ENCODE results near the gene AKR1B15. TPM values are rescaled to one million over a fixed set of nuclear protein-coding genes. Genes with fewer than 3 reads are reported as not detected.

Gene AKR1B15
- total RNA-seq, 1 donor from 2014 or later: not detected

GRCh38 chr7:134587750-134588149 is 38.8 kb downstream of the AKR1B15 start:
- Mint-ChIP-seq H3K4me3 (no peak overlapping the region), H3K36me3 (ENCODE audit: low read depth) (no peaks in the 10 kb centered on the region), H3K4me1 (no peaks in the 10 kb centered on the region), H3K9me3 (peaks cover 21% of the 10 kb centered on the region), H3K27ac (ENCODE audit: unreplicated experiment) (no peak overlapping the region), H3K27me3 (ENCODE audit: low read depth) (peaks cover 9% of the 10 kb centered on the region)
- no peak for TF ChIP-seq CTCF (conservative IDR thresholded peaks at IDR 0.05)
- no peak for DNase-seq (ENCODE audit: low read depth, low spot score)

GRCh38 chr7:134589491-134589941 is 40.6 kb downstream of the AKR1B15 start:
- H3K4me1 Mint-ChIP-seq: peaks cover 8% of the 10 kb centered on the region
- TF ChIP-seq CTCF (conservative IDR thresholded peaks at IDR 0.05): no peak
- no peaks in the 10 kb centered on the region for H3K27me3 Mint-ChIP-seq (ENCODE audit: low read depth)
- no peak for DNase-seq (ENCODE audit: low read depth, low spot score)
- H3K4me3 Mint-ChIP-seq: no peak overlapping the region
- no peaks in the 10 kb centered on the region for H3K36me3 Mint-ChIP-seq (ENCODE audit: low read depth)
- peaks cover 23% of the 10 kb centered on the region for H3K9me3 Mint-ChIP-seq
- peak overlapping the region; percentile 27 for H3K27ac Mint-ChIP-seq (ENCODE audit: unreplicated experiment)

- Mint-ChIP-seq H3K27me3 (ENCODE audit: low read depth) (no peaks in the 10 kb centered on the region), H3K4me1 (peaks cover 8% of the 10 kb centered on the region), H3K27ac (ENCODE audit: unreplicated experiment) (peak overlapping the region; percentile 36), H3K36me3 (ENCODE audit: low read depth) (peaks cover 4% of the 10 kb centered on the region), H3K9me3 (peaks cover 26% of the 10 kb centered on the region), H3K4me3 (no peak overlapping the region)
- no peak for TF ChIP-seq CTCF (conservative IDR thresholded peaks at IDR 0.05)
- no peak for DNase-seq (ENCODE audit: low read depth, low spot score)
These were observed 44.9 kb downstream of the AKR1B15 start for GRCh38 chr7:134593530-134594392.

- H3K27ac Mint-ChIP-seq (ENCODE audit: unreplicated experiment): no peak overlapping the region
- H3K4me1 Mint-ChIP-seq: peaks cover 15% of the 10 kb centered on the region
- peaks cover 11% of the 10 kb centered on the region for H3K36me3 Mint-ChIP-seq (ENCODE audit: low read depth)
- TF ChIP-seq CTCF (conservative IDR thresholded peaks at IDR 0.05): no peak
- no peaks in the 10 kb centered on the region for H3K27me3 Mint-ChIP-seq (ENCODE audit: low read depth)
- DNase-seq (ENCODE audit: low read depth, low spot score): no peak
- H3K9me3 Mint-ChIP-seq: peaks cover 28% of the 10 kb centered on the region
- no peak overlapping the region for H3K4me3 Mint-ChIP-seq
These were observed 46.0 kb downstream of the AKR1B15 start for GRCh38 chr7:134594877-134595276.

GRCh38 chr7:134599371-134599770 is 50.5 kb downstream of the AKR1B15 start:
- H3K36me3 Mint-ChIP-seq (ENCODE audit: low read depth): peaks cover 11% of the 10 kb centered on the region
- peaks cover 15% of the 10 kb centered on the region for H3K4me1 Mint-ChIP-seq
- TF ChIP-seq CTCF (conservative IDR thresholded peaks at IDR 0.05): no peak
- H3K27me3 Mint-ChIP-seq (ENCODE audit: low read depth): no peaks in the 10 kb centered on the region
- DNase-seq (ENCODE audit: low read depth, low spot score): no peak
- H3K9me3 Mint-ChIP-seq: peaks cover 12% of the 10 kb centered on the region
- no peak overlapping the region for H3K4me3 Mint-ChIP-seq
- H3K27ac Mint-ChIP-seq (ENCODE audit: unreplicated experiment): peak overlapping the region; percentile 24
